HepG2 (cell line): ENCODE measurements around the gene ASCC3. TPM values are rescaled to one million over a fixed set of nuclear protein-coding genes. Genes with fewer than 3 reads are reported as not detected.

ENCODE experiments used
- ATAC-seq: fragments of 200-7000 bp; cut with Tn5 transposase; 3 replicates; pipeline ENCODE4 v1.9.1; 2020; ENCODE audit warnings: mild to moderate bottlenecking, moderate library complexity
- BruUV-seq: library from RNA; stranded (reverse); fragments of 400-500 nt; replicated peaks from 2 replicates; lab custom pipeline; 2021; lab: Mats Ljungman, UMichigan
- CTCF ChIA-PET: fragments of 300-600 bp; formaldehyde crosslinking; extraction: SDS; loops from one replicate; lab custom pipeline; 2021; ENCODE audit warnings: low total read pairs, inconsistent platforms, low intra/inter-chr PET ratio; lab: Yijun Ruan, JAX
- POLR2A ChIA-PET: fragments of 350-600 bp; sonication (Branson Sonifier 250); formaldehyde crosslinking; loops from one replicate; lab custom pipeline; 2020; ENCODE audit warnings: antibody characterized with exemption, inconsistent platforms; lab: Yijun Ruan, JAX
- DNase-seq: peaks from one replicate; pipeline ENCODE4 v3.0.0-alpha.2; 2015; ENCODE audit warnings: low spot score
- FAIRE-seq: peaks from 3 replicates; lab custom pipeline; 2011; peaks lifted over from hg19 to GRCh38; lab: Jason Lieb, UNC
- H2AFZ ChIP-seq: one replicate; pipeline ENCODE4 v1.6.1; 2011; ENCODE audit warnings: low read length, inconsistent platforms
- H3K27ac ChIP-seq: fragments of 300-600 bp; 3 replicates; pipeline ENCODE4 v1.8.0; 2011; ENCODE audit warnings: mixed run types, mild to moderate bottlenecking, mixed read lengths, low read length, inconsistent platforms; ENCODE audit not compliant: insufficient read depth; ENCODE audit errors: extremely low read length
- H3K27me3 ChIP-seq, 2 experiments: fragments of 200-600 bp in 1 of 2; 2 replicates in 1 of 2; 3 replicates in 1 of 2; pipeline versions ENCODE4 v1.6.0 to v1.8.0; 2011; ENCODE audit warnings: low read length in 2 of 2, mild to moderate bottlenecking in 2 of 2, moderate library complexity in 2 of 2, inconsistent platforms in 1 of 2; ENCODE audit not compliant: insufficient read depth in 2 of 2, control insufficient read depth in 1 of 2
- H3K36me3 ChIP-seq, 2 experiments: fragments of 200-600 bp in 1 of 2; replicated peaks in 1 of 2; 2 replicates in 1 of 2; 3 replicates in 1 of 2; pipeline versions ENCODE4 v1.5.1 to v1.8.0; 2011; ENCODE audit warnings: low read length in 2 of 2, inconsistent platforms in 1 of 2; ENCODE audit not compliant: insufficient read depth in 2 of 2, control insufficient read depth in 1 of 2
- H3K4me1 ChIP-seq: 2 replicates; pipeline ENCODE4 v1.5.1; 2012; ENCODE audit warnings: low read length, inconsistent platforms; ENCODE audit not compliant: insufficient read depth
- H3K4me2 ChIP-seq: 2 replicates; pipeline ENCODE4 v1.6.0; 2011; ENCODE audit warnings: low read depth, low read length, inconsistent platforms
- H3K4me3 ChIP-seq, 3 experiments: fragments of 200-600 bp in 1 of 3; sonication (generic), shearing (Covaris generic) in 1 of 3; replicated peaks in 1 of 3; 2 replicates each; pipeline ENCODE4 v1.5.1; 2011 to 2016; ENCODE audit warnings: low read length in 3 of 3, inconsistent platforms in 2 of 3, low read depth in 2 of 3, mild to moderate bottlenecking in 2 of 3, control low read depth in 1 of 3, mixed read lengths in 1 of 3; ENCODE audit not compliant: insufficient read depth in 1 of 3
- H3K79me2 ChIP-seq: one replicate; pipeline ENCODE4 v1.6.1; 2011; ENCODE audit warnings: low read length, inconsistent platforms; ENCODE audit not compliant: insufficient read depth
- H3K9ac ChIP-seq: 2 replicates; pipeline ENCODE4 v1.6.0; 2011; ENCODE audit warnings: mild to moderate bottlenecking, low read depth, low read length, inconsistent platforms; ENCODE audit not compliant: insufficient read depth
- H3K9me3 ChIP-seq: 2 replicates; pipeline ENCODE4 v1.5.1; 2012; ENCODE audit warnings: mild to moderate bottlenecking, low read length
- H4K20me1 ChIP-seq: 2 replicates; pipeline ENCODE4 v1.6.0; 2011; ENCODE audit warnings: inconsistent platforms, mild to moderate bottlenecking, low read length, moderate library complexity; ENCODE audit not compliant: insufficient read depth
- BRCA1 ChIP-seq: sonication (generic); formaldehyde crosslinking; IDR thresholded peaks from 2 replicates; pipeline ENCODE4 v1.4.0; 2020; ENCODE audit warnings: missing genetic modification reagents
- KDM4B ChIP-seq: sonication (generic); formaldehyde crosslinking; IDR thresholded peaks from 2 replicates; pipeline ENCODE4 v1.4.0; 2020; ENCODE audit warnings: missing genetic modification reagents
- KLF6 ChIP-seq: IDR thresholded peaks from 2 replicates; pipeline ENCODE4 v1.8.0; 2016; ENCODE audit warnings: missing biosample characterization, missing genetic modification reagents
- NR1H2 ChIP-seq: sonication (generic); formaldehyde crosslinking; IDR thresholded peaks from 2 replicates; pipeline ENCODE4 v1.8.1; 2022; ENCODE audit warnings: low read depth, missing genetic modification reagents, borderline replicate concordance
- SIX1 ChIP-seq: sonication (generic); formaldehyde crosslinking; IDR thresholded peaks from 2 replicates; pipeline ENCODE4 v1.4.0; 2020; ENCODE audit warnings: missing genetic modification reagents, borderline replicate concordance
- TBX2 ChIP-seq: sonication (generic); formaldehyde crosslinking; IDR thresholded peaks from 2 replicates; pipeline ENCODE4 v1.5.0; 2020; ENCODE audit warnings: missing genetic modification reagents, mild to moderate bottlenecking, borderline replicate concordance
- UBTF ChIP-seq: sonication (generic); formaldehyde crosslinking; IDR thresholded peaks from 2 replicates; pipeline ENCODE4 v1.4.0; 2020; ENCODE audit warnings: mild to moderate bottlenecking, missing genetic modification reagents
- ZNF317 ChIP-seq: sonication (generic); formaldehyde crosslinking; IDR thresholded peaks from 2 replicates; pipeline ENCODE4 v1.5.0; 2020; ENCODE audit warnings: mild to moderate bottlenecking, missing genetic modification reagents
- WGBS: methylation state at CpG from one replicate; pipeline ENCODE4 v1.1.6; 2017; ENCODE audit warnings: low lambda C conversion rate; 5-methylcytosine and 5-hydroxymethylcytosine counted together
- in situ Hi-C: cut with HindIII; loops from 2 replicates; pipeline ENCODE4 v1.10.0; 2017; ENCODE audit warnings: low pct_unique_long_range_greater_than_20kb; ENCODE audit not compliant: extremely low pct_ligation_motif_present
- intact Hi-C: fragments of 100-400 bp; cut with micrococcal nuclease; formaldehyde crosslinking; loops from one replicate; pipeline ENCODE4 v1.10.0; 2022; ENCODE audit not compliant: unreplicated experiment
- polyA plus RNA-seq, 8 experiments: library from polyadenylated mRNA; depleted of rRNA in 3 of 8; stranded (reverse) in 7 of 8; unstranded in 1 of 8; fragments of >200 nt; fragmentation: Illumina TruSeq in 4 of 8; extraction: Trizol in 4 of 8; gene quantifications; 2 replicates each; pipeline versions ENCODE4 v1.2.1 to v1.2.3, GENCODE V29; 2011 to 2016; ENCODE audit warnings: low read depth in 4 of 8, missing spikeins in 1 of 8, mixed read lengths in 1 of 8; ENCODE audit not compliant: insufficient read depth in 1 of 8
- total RNA-seq, 5 experiments: library from RNA; depleted of rRNA; stranded (reverse); fragments of >200 nt; fragmentation: Illumina TruSeq; extraction: Trizol; gene quantifications; 2 replicates each; pipeline ENCODE4 v1.2.3, GENCODE V29; 2016; ENCODE audit warnings: low read depth in 1 of 5
- TF ChIP-seq, protein P1 (sequence below): sonication (generic); formaldehyde crosslinking; IDR thresholded peaks from 2 replicates; pipeline ENCODE4 v1.5.1; 2020; ENCODE audit warnings: missing genetic modification reagents, mild to moderate bottlenecking, borderline replicate concordance
- TF ChIP-seq, protein P2 (sequence below): sonication (generic); formaldehyde crosslinking; IDR thresholded peaks from 2 replicates; pipeline ENCODE4 v1.8.1; 2023; ENCODE audit warnings: missing genetic modification reagents, inconsistent platforms, borderline replicate concordance

The ASCC3 gene
- total and polyA plus RNA-seq, 2 of the 13 experiments (the other 11 are each of a cell fraction or from before 2014, with no cell fraction given): 23.1 to 55.7 TPM

GRCh38 chr6:100851819-100852218 lies 29.3 kb downstream of the ASCC3 start:
- BruUV-seq: no TSS peak
- CTCF ChIA-PET: no interaction called here
- in situ Hi-C loops: no loop called here
- intact Hi-C loops: no loop called here
- WGBS: 98% methylated on average over 12 of the region's 12 CpGs
- ATAC-seq: no peak
- no peaks in the 10 kb centered on the region for H3K79me2 ChIP-seq
- no peak overlapping the region for H3K4me2 ChIP-seq
- no peak for FAIRE-seq
- no peak overlapping the region for H2AFZ ChIP-seq
- H3K9me3 ChIP-seq: no peaks in the 10 kb centered on the region
- no peak overlapping the region for H3K27ac ChIP-seq
- no peak overlapping the region for H3K9ac ChIP-seq
- H4K20me1 ChIP-seq: no peaks in the 10 kb centered on the region
- no peaks in the 10 kb centered on the region for H3K27me3 ChIP-seq
- peaks cover 0 to 4% of the 10 kb centered on the region in 2 experiments; a peak in 3 of 5 replicates for H3K36me3 ChIP-seq
- no peak overlapping the region for H3K4me3 ChIP-seq
- TF ChIP-seq, protein P1, sequence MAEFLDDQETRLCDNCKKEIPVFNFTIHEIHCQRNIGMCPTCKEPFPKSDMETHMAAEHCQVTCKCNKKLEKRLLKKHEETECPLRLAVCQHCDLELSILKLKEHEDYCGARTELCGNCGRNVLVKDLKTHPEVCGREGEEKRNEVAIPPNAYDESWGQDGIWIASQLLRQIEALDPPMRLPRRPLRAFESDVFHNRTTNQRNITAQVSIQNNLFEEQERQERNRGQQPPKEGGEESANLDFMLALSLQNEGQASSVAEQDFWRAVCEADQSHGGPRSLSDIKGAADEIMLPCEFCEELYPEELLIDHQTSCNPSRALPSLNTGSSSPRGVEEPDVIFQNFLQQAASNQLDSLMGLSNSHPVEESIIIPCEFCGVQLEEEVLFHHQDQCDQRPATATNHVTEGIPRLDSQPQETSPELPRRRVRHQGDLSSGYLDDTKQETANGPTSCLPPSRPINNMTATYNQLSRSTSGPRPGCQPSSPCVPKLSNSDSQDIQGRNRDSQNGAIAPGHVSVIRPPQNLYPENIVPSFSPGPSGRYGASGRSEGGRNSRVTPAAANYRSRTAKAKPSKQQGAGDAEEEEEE (CRISPR knock-in tag): no peak
- TF ChIP-seq NR1H2 (CRISPR knock-in tag) (no peak), TBX2 (CRISPR knock-in tag) (no peak), UBTF (CRISPR knock-in tag) (no peak), SIX1 (CRISPR knock-in tag) (no peak), ZNF317 (CRISPR knock-in tag) (no peak), KLF6 (CRISPR knock-in tag) (no peak), BRCA1 (CRISPR knock-in tag) (no peak), KDM4B (CRISPR knock-in tag) (no peak)
- TF ChIP-seq, protein P2, sequence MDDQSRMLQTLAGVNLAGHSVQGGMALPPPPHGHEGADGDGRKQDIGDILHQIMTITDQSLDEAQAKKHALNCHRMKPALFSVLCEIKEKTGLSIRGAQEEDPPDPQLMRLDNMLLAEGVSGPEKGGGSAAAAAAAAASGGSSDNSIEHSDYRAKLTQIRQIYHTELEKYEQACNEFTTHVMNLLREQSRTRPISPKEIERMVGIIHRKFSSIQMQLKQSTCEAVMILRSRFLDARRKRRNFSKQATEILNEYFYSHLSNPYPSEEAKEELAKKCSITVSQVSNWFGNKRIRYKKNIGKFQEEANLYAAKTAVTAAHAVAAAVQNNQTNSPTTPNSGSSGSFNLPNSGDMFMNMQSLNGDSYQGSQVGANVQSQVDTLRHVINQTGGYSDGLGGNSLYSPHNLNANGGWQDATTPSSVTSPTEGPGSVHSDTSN (CRISPR knock-in tag): no peak
- TF ChIP-seq, all 625 proteins: peak for 0
- no peaks in the 10 kb centered on the region for H3K4me1 ChIP-seq
- POLR2A ChIA-PET: no interaction called here
- DNase-seq: no peak
